Colonic mucosa (tissue), 4 donors: ENCODE measurements around the gene MYG1. TPM values are rescaled to one million over a fixed set of nuclear protein-coding genes. Genes with fewer than 3 reads are reported as not detected.
"Not testable (repeated sequence)": the region's sequence is repeated elsewhere in the genome, so short reads cannot be mapped to it uniquely, and the experiment has no call there.

Experiments used
- DNase-seq: peaks from one replicate; pipeline ENCODE4 v3.0.0-alpha.2; 2020
- H3K27ac ChIP-seq: fragments of 200-600 bp; one replicate; pipeline ENCODE4 v1.8.0; 2021
- H3K27me3 ChIP-seq: fragments of 200-600 bp; one replicate; pipeline ENCODE4 v1.8.0; 2021
- H3K36me3 ChIP-seq: fragments of 200-600 bp; one replicate; pipeline ENCODE4 v1.8.0; 2021
- H3K4me1 ChIP-seq: fragments of 200-600 bp; one replicate; pipeline ENCODE4 v1.8.0; 2021; ENCODE audit warnings: mild to moderate bottlenecking
- H3K4me3 ChIP-seq: fragments of 200-600 bp; one replicate; pipeline ENCODE4 v1.8.0; 2021
- H3K9ac ChIP-seq, 2 donors: one replicate each; pipeline ENCODE4 v1.7.0; 2013; ENCODE audit warnings: control low read depth in 2 of 2, low read depth in 2 of 2, low read length in 2 of 2
- H3K9me3 ChIP-seq: fragments of 200-600 bp; one replicate; pipeline ENCODE4 v1.8.0; 2021
- CTCF ChIP-seq: fragments of 200-600 bp; IDR thresholded peaks from one replicate; pipeline ENCODE4 v1.8.0; 2022; ENCODE audit warnings: antibody characterized with exemption, mild to moderate bottlenecking
- intact Hi-C: fragments of 100-400 bp; cut with DNase I; formaldehyde crosslinking; loops from one replicate; pipeline ENCODE4 v1.14.1; 2022
- total RNA-seq, 2 donors: library from RNA; stranded (reverse); fragmentation: NEBNext Ultra II Directional in 1 of 2; extraction: Animal tissue kit (Norgen Biotek cat#: 25700) in 1 of 2; gene quantifications; one replicate each; pipeline ENCODE4 v1.2.1, GENCODE V29; 2021
- donor health status: healthy.
- donor health status: DM: no; HTN: no; CAD: no.
- donor health status: DM: no; HTN: no; CAD: no.

Gene MYG1
- total RNA-seq, 2 donors from 2014 or later, result 37.4 to 60.6 TPM

GRCh38 chr12:53295891-53296219 lies 3.6 kb upstream of the MYG1 start:
- Histone ChIP-seq H3K9me3 (no peaks in the 10 kb centered on the region), H3K27me3 (no peaks in the 10 kb centered on the region), H3K27ac (peak overlapping the region; percentile 67), H3K4me1 (peaks cover 13% of the 10 kb centered on the region), H3K4me3 (peak overlapping the region; percentile 60), H3K36me3 (no peaks in the 10 kb centered on the region), H3K9ac (peak overlapping the region; percentile 98 to 99)
- intact Hi-C loops, result no loop called here
- no peak for DNase-seq
- TF ChIP-seq CTCF, result no peak

GRCh38 chr12:53297106-53297505 lies 2.4 kb upstream of the MYG1 start:
- H3K27me3 ChIP-seq, H3K27ac ChIP-seq, intact Hi-C loops, H3K9me3 ChIP-seq, H3K4me3 ChIP-seq, H3K9ac ChIP-seq, DNase-seq, H3K36me3 ChIP-seq: not testable (repeated sequence)
- peaks cover 13% of the 10 kb centered on the region for H3K4me1 ChIP-seq

- Histone ChIP-seq H3K4me1 (peaks cover 13% of the 10 kb centered on the region), H3K9me3 (no peaks in the 10 kb centered on the region), H3K4me3 (no peak overlapping the region), H3K27me3 (no peaks in the 10 kb centered on the region), H3K36me3 (no peaks in the 10 kb centered on the region), H3K9ac (no peak overlapping the region), H3K27ac (no peak overlapping the region)
- DNase-seq, result no peak
- TF ChIP-seq CTCF, result no peak
- intact Hi-C loops, result no loop called here
Measured at GRCh38 chr12:53298164-53298563, 1.3 kb upstream of the MYG1 start.

- no peaks in the 10 kb centered on the region for H3K9me3 ChIP-seq
- no peak for DNase-seq
- no peaks in the 10 kb centered on the region for H3K36me3 ChIP-seq
- peak overlapping the region; percentile 41 to 90 for H3K9ac ChIP-seq
- peak overlapping the region; percentile 81 for H3K4me3 ChIP-seq
- no peaks in the 10 kb centered on the region for H3K27me3 ChIP-seq
- H3K4me1 ChIP-seq, result peaks cover 13% of the 10 kb centered on the region
- intact Hi-C loops, result no loop called here
- peak overlapping the region; percentile 83 for H3K27ac ChIP-seq
- TF ChIP-seq CTCF, result no peak
Measured at GRCh38 chr12:53299101-53299453, 418 bp upstream of the MYG1 start.

GRCh38 chr12:53300187-53300586 lies 692 bp downstream of the MYG1 start:
- no peaks in the 10 kb centered on the region for H3K27me3 ChIP-seq
- H3K4me1 ChIP-seq, result peaks cover 13% of the 10 kb centered on the region
- peak overlapping the region; percentile 83 for H3K27ac ChIP-seq
- H3K36me3 ChIP-seq, result no peaks in the 10 kb centered on the region
- peak overlapping the region; percentile 81 for H3K4me3 ChIP-seq
- no peaks in the 10 kb centered on the region for H3K9me3 ChIP-seq
- intact Hi-C loops, result no loop called here
- DNase-seq, result no peak
- no peak for TF ChIP-seq CTCF
- peak overlapping the region; percentile 67 to 90 for H3K9ac ChIP-seq

GRCh38 chr12:53302903-53303302 lies 3.4 kb downstream of the MYG1 start:
- Histone ChIP-seq H3K27ac (no peak overlapping the region), H3K27me3 (no peaks in the 10 kb centered on the region), H3K9ac (peak overlapping the region in 1 of 2 donors; percentile 12), H3K4me1 (peaks cover 10% of the 10 kb centered on the region), H3K4me3 (no peak overlapping the region), H3K9me3 (no peaks in the 10 kb centered on the region), H3K36me3 (peaks cover 9% of the 10 kb centered on the region)
- no peak for DNase-seq
- no peak for TF ChIP-seq CTCF
- intact Hi-C loops, result no loop called here
